ENCODE measurements around the gene UBQLN4.

The UBQLN4 gene

DNA sequence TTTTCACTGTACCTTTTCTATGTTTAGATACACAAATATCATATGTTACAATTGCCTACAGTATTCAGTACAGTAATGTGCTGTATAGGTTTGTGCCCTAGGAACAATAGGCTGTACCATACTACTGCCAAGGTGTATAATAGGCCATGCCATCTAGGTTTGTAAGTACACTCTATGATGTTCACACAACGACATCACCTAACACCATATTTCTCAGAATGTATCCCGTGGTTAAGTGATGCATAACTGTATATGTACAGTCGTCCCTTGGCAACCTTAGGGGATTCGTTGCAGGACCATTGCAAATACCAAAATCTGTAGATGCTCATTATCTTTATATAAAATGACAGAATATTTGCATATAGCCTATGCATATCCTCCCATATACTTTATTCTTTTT lies 27.0 kb downstream of the UBQLN4 start:
- ATAC-seq (replicated peaks) (peak in 1 of 2 donors; percentile 10), DNase-seq (no peak)
- Mint-ChIP-seq H3K9me3 (no peaks in the 10 kb centered on the region), H3K27ac (no peak overlapping the region), H3K27me3 (peaks cover 5 to 11% of the 10 kb centered on the region in 2 donors), H3K4me1 (peaks cover 1 to 10% of the 10 kb centered on the region in 2 donors), H3K4me3 (no peak overlapping the region), H3K36me3 (no peaks in the 10 kb centered on the region)

DNA sequence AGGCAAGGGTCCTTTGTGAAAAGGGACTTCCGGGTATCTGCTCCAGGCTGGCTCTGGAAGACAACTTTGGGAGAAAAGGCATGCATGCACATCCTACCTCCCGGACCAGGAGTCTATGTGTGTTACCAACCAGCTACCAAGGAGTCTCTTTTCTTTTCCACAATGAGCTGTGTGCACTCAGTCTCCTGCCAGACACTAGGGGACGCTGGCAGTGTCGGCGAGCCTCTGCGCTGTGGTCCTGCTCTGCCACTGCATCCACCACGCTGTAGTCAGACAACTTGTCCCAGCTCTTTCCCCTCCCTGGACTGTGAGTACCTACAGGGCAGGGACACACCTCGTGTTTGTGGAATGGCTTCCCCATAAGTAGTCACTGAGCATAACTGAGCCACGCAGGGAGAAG lies 27.7 kb downstream of the UBQLN4 start:
- Mint-ChIP-seq H3K36me3 (no peaks in the 10 kb centered on the region), H3K4me3 (no peak overlapping the region), H3K27ac (no peak overlapping the region), H3K4me1 (peaks cover 1 to 13% of the 10 kb centered on the region in 2 donors), H3K27me3 (peaks cover 5 to 11% of the 10 kb centered on the region in 2 donors), H3K9me3 (no peaks in the 10 kb centered on the region)
- DNase-seq (no peak), ATAC-seq (replicated peaks) (peak; percentile 90 to 92)

- H3K27me3 Mint-ChIP-seq: peaks cover 5 to 11% of the 10 kb centered on the region in 2 donors
- no peaks in the 10 kb centered on the region for H3K9me3 Mint-ChIP-seq
These were observed 28.8 kb downstream of the UBQLN4 start for GRCh38 chr1:156024801-156025200.

DNA sequence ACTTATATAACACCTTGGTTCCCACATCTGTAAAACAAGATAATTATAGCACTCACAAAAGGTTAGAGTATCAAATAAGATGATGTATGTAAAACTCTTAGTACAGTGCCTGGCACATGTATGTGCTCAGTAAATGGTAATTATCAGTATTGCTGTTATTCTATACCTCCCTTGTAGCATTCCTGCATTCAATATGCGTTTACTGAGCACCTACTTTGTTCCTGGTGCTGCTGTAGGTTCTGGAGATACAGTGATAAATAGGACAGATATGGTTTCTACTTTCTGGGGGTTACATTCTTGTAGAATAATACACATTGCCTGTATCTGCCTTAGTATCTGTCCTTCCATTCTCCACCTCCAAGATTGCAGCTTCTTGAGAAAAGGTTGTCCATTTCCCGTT lies 31.6 kb downstream of the UBQLN4 start:
- H3K4me1 Mint-ChIP-seq: peaks cover 17 to 31% of the 10 kb centered on the region in 2 donors
- peaks cover 8 to 21% of the 10 kb centered on the region in 2 donors for H3K36me3 Mint-ChIP-seq
- H3K27me3 Mint-ChIP-seq: peaks cover 5 to 11% of the 10 kb centered on the region in 2 donors
- H3K9me3 Mint-ChIP-seq: no peaks in the 10 kb centered on the region
- no peak overlapping the region for H3K4me3 Mint-ChIP-seq
- ATAC-seq (replicated peaks) (no peak), DNase-seq (no peak)
- H3K27ac Mint-ChIP-seq: no peak overlapping the region

More at GRCh38 chr1:156024801-156025200, 28.8 kb downstream of the UBQLN4 start:
- H3K36me3 Mint-ChIP-seq: peaks cover 4 to 6% of the 10 kb centered on the region in 2 donors
- no peak for DNase-seq
- no peak for ATAC-seq (replicated peaks)
- H3K4me3 Mint-ChIP-seq: no peak overlapping the region
- peaks cover 8 to 21% of the 10 kb centered on the region in 2 donors for H3K4me1 Mint-ChIP-seq
- no peak overlapping the region for H3K27ac Mint-ChIP-seq

DNA sequence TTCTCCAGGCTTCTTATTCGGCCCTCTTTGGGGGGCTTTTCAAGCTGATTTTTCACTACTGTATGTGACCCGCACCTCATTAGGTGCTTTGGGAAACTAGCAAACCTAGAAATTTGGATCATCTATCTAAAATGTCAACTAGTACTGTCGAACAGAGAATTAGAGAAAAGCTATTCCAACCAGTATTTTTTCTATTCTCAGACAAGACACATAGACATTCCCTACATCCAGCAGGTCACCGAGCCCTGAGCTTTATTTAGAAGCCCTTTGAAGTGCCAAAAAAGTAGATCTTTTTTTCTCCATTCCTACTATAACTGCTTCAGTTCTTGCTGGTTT lies 32.5 kb downstream of the UBQLN4 start:
- H3K9me3 Mint-ChIP-seq: no peaks in the 10 kb centered on the region
- H3K4me3 Mint-ChIP-seq: peak overlapping the region; percentile 89 to 97
- H3K4me1 Mint-ChIP-seq: peaks cover 18 to 29% of the 10 kb centered on the region in 2 donors
- DNase-seq: no peak
- peaks cover 11 to 25% of the 10 kb centered on the region in 2 donors for H3K36me3 Mint-ChIP-seq
- ATAC-seq (replicated peaks): no peak
- H3K27me3 Mint-ChIP-seq: peaks cover 5 to 11% of the 10 kb centered on the region in 2 donors
- no peak overlapping the region for H3K27ac Mint-ChIP-seq

GRCh38 chr1:156020293-156021092 lies 33.1 kb downstream of the UBQLN4 start, which contains the start of gene SSR2:
Gene SSR2 (minus strand): TSS chr1:156020951. CDS start chr1:156020167, 784 bp downstream.
- no peaks in the 10 kb centered on the region for H3K9me3 Mint-ChIP-seq
- ATAC-seq (replicated peaks) (peak; percentile 100), DNase-seq (peak; percentile 80)
- peaks cover 17 to 26% of the 10 kb centered on the region in 2 donors for H3K4me1 Mint-ChIP-seq
- peak within 1 kb of the TSS; percentile 89 to 97 for H3K4me3 Mint-ChIP-seq
- H3K27me3 Mint-ChIP-seq: peaks cover 5 to 11% of the 10 kb centered on the region in 2 donors
- H3K36me3 Mint-ChIP-seq: peaks cover 11 to 25% of the 10 kb centered on the region in 2 donors
- peak within 1 kb of the TSS; percentile 95 for H3K27ac Mint-ChIP-seq

DNA sequence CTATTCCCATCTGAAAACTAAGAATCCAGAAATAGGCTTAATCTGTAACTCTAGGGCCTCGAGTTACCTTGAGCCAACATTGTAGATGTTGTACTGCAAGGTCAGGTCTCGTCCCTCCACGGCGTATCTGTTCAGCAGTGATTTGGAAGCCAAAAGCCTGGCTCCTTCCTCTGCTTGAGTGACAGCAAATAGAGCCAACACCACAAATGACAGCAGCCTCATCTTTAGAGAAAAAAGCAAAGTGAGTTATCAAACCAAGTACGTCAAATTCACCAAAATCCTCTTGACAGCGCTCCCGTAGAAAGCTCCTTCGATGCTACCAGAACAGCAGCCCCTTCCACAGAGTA lies 33.7 kb downstream of the UBQLN4 start:
- peaks cover 11 to 26% of the 10 kb centered on the region in 2 donors for H3K36me3 Mint-ChIP-seq
- H3K27me3 Mint-ChIP-seq: peaks cover under 1 to 5% of the 10 kb centered on the region in 2 donors

DNA sequence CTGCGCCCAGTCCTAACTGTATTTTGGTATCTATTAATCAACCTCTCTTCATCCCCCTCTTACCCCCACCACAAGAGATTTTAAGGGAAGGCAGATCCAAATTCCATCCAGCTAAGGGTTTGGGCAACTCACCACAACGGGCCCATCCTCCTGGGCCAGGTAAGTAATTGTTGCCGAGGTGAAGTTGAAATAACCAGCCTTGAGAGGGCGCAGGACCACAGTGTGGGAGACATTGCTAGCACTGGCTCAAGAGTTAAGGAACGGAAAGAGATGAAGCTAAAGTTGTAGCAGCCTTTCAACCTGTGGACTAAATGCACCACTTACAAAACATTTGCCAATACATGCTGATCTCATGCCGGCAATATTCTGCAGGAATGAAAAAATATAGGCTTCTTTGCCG lies 38.8 kb downstream of the UBQLN4 start:
- no peak overlapping the region for H3K27ac Mint-ChIP-seq
- peaks cover 26 to 29% of the 10 kb centered on the region in 2 donors for H3K4me1 Mint-ChIP-seq
- ATAC-seq (replicated peaks): no peak
- no peaks in the 10 kb centered on the region for H3K27me3 Mint-ChIP-seq
- H3K36me3 Mint-ChIP-seq: peaks cover 28 to 46% of the 10 kb centered on the region in 2 donors
- H3K9me3 Mint-ChIP-seq: no peaks in the 10 kb centered on the region
- H3K4me3 Mint-ChIP-seq: no peak overlapping the region
- no peak for DNase-seq

More for the DNA sequence above, 33.7 kb downstream of the UBQLN4 start:
- peaks cover 17 to 27% of the 10 kb centered on the region in 2 donors for H3K4me1 Mint-ChIP-seq
- DNase-seq: no peak
- no peak for ATAC-seq (replicated peaks)
- peak overlapping the region; percentile 95 for H3K27ac Mint-ChIP-seq
- no peaks in the 10 kb centered on the region for H3K9me3 Mint-ChIP-seq
- peak overlapping the region; percentile 89 to 97 for H3K4me3 Mint-ChIP-seq

DNA sequence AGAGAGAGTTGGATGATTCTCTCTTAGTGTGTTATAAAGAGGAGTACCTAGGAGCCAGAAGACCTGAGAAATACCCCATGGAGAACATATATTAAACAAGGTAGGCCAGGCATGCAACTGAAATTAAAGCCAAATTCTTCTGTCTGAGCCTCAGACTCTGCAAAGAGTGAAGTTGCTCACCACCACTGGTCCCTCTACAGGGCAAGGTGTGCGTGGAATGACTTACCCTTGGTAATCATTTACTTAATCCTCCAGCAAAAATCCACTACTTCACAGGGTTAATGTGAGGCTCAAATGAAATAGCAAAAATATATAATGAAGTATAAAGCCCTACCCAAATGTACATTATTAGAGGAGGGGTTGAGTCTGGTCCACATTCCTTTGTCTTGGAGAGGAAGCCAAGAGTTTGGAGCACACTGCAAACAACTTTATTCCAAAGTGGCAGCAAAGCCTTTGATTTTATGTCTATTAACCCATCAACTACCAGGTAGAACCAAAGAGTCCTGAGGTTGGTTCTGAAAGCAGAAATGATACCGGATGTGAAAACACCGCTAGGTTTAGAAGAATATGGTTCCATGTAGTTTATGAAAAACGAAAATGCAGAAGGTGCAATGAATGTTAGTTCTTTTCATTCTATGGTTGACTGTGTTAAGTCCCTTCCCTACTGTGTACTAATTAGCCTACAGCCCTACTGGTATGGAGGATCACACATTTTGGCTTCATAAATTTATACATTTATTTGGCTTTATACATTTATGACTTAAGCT lies 41.4 kb downstream of the UBQLN4 start:
- H3K27me3 Mint-ChIP-seq: no peaks in the 10 kb centered on the region
- no peaks in the 10 kb centered on the region for H3K9me3 Mint-ChIP-seq
- DNase-seq (no peak), ATAC-seq (replicated peaks) (peak; percentile 85 to 94)
- H3K4me3 Mint-ChIP-seq: no peak overlapping the region
- H3K36me3 Mint-ChIP-seq: peaks cover 32 to 47% of the 10 kb centered on the region in 2 donors
- H3K27ac Mint-ChIP-seq: no peak overlapping the region
- peaks cover 18 to 29% of the 10 kb centered on the region in 2 donors for H3K4me1 Mint-ChIP-seq

- Mint-ChIP-seq H3K27me3 (no peaks in the 10 kb centered on the region), H3K4me1 (peaks cover 15 to 29% of the 10 kb centered on the region in 2 donors), H3K27ac (peak overlapping the region; percentile 77), H3K36me3 (peaks cover 32 to 44% of the 10 kb centered on the region in 2 donors), H3K9me3 (no peaks in the 10 kb centered on the region), H3K4me3 (no peak overlapping the region)
- no peak for DNase-seq
- ATAC-seq (replicated peaks): no peak
These were observed 44.2 kb downstream of the UBQLN4 start for GRCh38 chr1:156009404-156009803.

GRCh38 chr1:156006666-156007376 lies 46.8 kb downstream of the UBQLN4 start:
- no peak for DNase-seq
- H3K9me3 Mint-ChIP-seq: no peaks in the 10 kb centered on the region
- peaks cover 25 to 36% of the 10 kb centered on the region in 2 donors for H3K36me3 Mint-ChIP-seq
- H3K27me3 Mint-ChIP-seq: peaks cover 0 to 5% of the 10 kb centered on the region in 2 donors
- H3K27ac Mint-ChIP-seq: no peak overlapping the region
- no peak overlapping the region for H3K4me3 Mint-ChIP-seq
- peaks cover 10 to 16% of the 10 kb centered on the region in 2 donors for H3K4me1 Mint-ChIP-seq
- ATAC-seq (replicated peaks): no peak

DNA sequence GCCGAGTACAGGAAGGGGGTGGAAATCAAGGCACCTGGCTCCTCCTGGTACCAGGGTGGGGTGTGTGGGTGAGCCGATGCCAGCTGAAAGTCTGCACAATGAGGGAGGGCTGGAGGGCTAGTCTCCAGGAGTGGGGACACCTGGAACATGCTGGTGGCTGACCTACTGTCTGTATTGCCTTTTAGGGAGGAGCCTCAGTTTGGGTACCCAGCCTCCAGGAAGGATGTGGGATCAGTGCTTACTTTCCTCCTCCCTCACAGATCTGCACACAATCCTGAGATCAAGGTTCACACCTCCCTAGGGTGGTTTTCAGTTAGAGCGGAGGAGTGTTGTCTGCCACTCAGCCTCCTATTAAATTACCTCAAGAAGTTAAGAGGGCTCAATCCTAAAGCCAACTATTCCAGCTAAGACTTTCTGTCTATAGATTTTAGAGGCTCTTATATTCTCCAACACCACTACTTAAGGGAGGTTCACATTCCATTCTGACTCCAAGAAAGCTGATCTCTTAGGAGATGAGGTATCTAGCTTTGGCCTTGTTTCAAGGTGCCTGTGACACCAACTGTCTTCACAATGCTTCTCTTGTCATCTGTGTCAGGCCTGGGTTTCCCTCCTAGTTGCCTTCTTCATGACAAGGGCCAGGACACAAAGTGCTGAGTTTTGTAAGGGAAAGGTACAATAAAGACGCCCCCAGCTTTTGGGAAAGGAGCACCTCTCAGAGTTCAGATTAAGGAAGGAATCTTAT lies 48.6 kb downstream of the UBQLN4 start:
- Mint-ChIP-seq H3K36me3 (peaks cover 13 to 22% of the 10 kb centered on the region in 2 donors), H3K4me3 (no peak overlapping the region), H3K4me1 (peaks cover 3 to 16% of the 10 kb centered on the region in 2 donors), H3K27me3 (peaks cover 0 to 5% of the 10 kb centered on the region in 2 donors), H3K27ac (no peak overlapping the region), H3K9me3 (no peaks in the 10 kb centered on the region)
- DNase-seq (no peak), ATAC-seq (replicated peaks) (no peak)

GRCh38 chr1:156003923-156004188 lies 49.7 kb downstream of the UBQLN4 start:
- ATAC-seq (replicated peaks) (no peak), DNase-seq (no peak)
- no peak overlapping the region for H3K4me3 Mint-ChIP-seq
- H3K9me3 Mint-ChIP-seq: no peaks in the 10 kb centered on the region
- H3K36me3 Mint-ChIP-seq: peaks cover 8 to 15% of the 10 kb centered on the region in 2 donors
- no peak overlapping the region for H3K27ac Mint-ChIP-seq
- H3K4me1 Mint-ChIP-seq: peaks cover 2 to 10% of the 10 kb centered on the region in 2 donors
- H3K27me3 Mint-ChIP-seq: peaks cover 0 to 5% of the 10 kb centered on the region in 2 donors
